IPS-15b (cell line): Measurements from ENCODE around the gene DUSP16.
A peak's percentile ranks its signal among the peaks of the same experiment; 100 is the strongest.
"Not testable (repeated sequence)": the region's sequence is repeated elsewhere in the genome, so short reads cannot be mapped to it uniquely, and the experiment has no call there.

Experiments
- H3K27me3 ChIP-seq: one replicate; pipeline ENCODE4 v1.6.1; 2013; ENCODE audit warnings: low read length; ENCODE audit not compliant: control insufficient read depth, insufficient read depth
- H3K36me3 ChIP-seq: one replicate; pipeline ENCODE4 v1.6.1; 2013; ENCODE audit warnings: low read length; ENCODE audit not compliant: control insufficient read depth, insufficient read depth
- H3K4me1 ChIP-seq: one replicate; pipeline ENCODE4 v1.6.1; 2013; ENCODE audit warnings: mild to moderate bottlenecking, low read length; ENCODE audit not compliant: control insufficient read depth, insufficient read depth
- H3K4me3 ChIP-seq: one replicate; pipeline ENCODE4 v1.5.1; 2013; ENCODE audit warnings: low read depth, low read length
- H3K9ac ChIP-seq: one replicate; pipeline ENCODE4 v1.6.1; 2013; ENCODE audit warnings: low read depth, mild to moderate bottlenecking, low read length
- H3K9me3 ChIP-seq: one replicate; pipeline ENCODE4 v1.6.1; 2013; ENCODE audit warnings: mild to moderate bottlenecking, low read length; ENCODE audit not compliant: control insufficient read depth, insufficient read depth

The DUSP16 gene

GRCh38 chr12:12582193-12582881 lies 19.7 kb upstream of the DUSP16 start:
- H3K9me3 ChIP-seq: no peaks in the 10 kb centered on the region
- H3K4me1 ChIP-seq: no peaks in the 10 kb centered on the region
- no peaks in the 10 kb centered on the region for H3K27me3 ChIP-seq
- no peaks in the 10 kb centered on the region for H3K36me3 ChIP-seq
- H3K4me3 ChIP-seq: no peak overlapping the region
- H3K9ac ChIP-seq: no peak overlapping the region

- H3K9me3 ChIP-seq, H3K4me1 ChIP-seq, H3K27me3 ChIP-seq, H3K9ac ChIP-seq, H3K36me3 ChIP-seq, H3K4me3 ChIP-seq: not testable (repeated sequence)
Observed at GRCh38 chr12:12580716-12581115, 18.1 kb upstream of the DUSP16 start.

DNA sequence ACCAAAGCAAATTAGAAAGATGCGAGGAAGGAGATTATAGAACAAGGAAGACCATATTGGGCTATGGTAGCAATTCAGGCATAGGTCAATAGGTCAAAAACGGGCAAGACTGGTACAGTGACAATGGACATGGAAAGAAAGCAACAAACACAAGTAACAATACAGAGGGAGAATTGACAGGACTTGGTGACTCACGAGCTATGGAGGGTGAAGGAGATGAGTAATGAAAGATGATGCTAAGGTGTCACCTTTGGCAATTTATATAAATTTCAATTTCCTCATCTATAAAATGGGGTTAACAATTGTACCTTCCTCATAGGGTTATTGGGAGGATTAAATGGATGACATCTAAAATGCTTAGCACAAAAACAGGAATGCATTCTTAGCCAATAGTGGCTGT lies 15.1 kb upstream of the DUSP16 start:
- H3K9ac ChIP-seq: no peak overlapping the region
- H3K36me3 ChIP-seq: no peaks in the 10 kb centered on the region
- H3K9me3 ChIP-seq: no peaks in the 10 kb centered on the region
- H3K27me3 ChIP-seq: no peaks in the 10 kb centered on the region
- H3K4me3 ChIP-seq: no peak overlapping the region
- no peaks in the 10 kb centered on the region for H3K4me1 ChIP-seq

GRCh38 chr12:12572659-12573058 lies 10.0 kb upstream of the DUSP16 start:
- Histone ChIP-seq H3K9ac (no peak overlapping the region), H3K36me3 (no peaks in the 10 kb centered on the region), H3K9me3 (no peaks in the 10 kb centered on the region)

GRCh38 chr12:12565971-12566370 lies 3.3 kb upstream of the DUSP16 start:
- not testable (repeated sequence) for H3K4me1 ChIP-seq, H3K36me3 ChIP-seq, H3K4me3 ChIP-seq, H3K27me3 ChIP-seq, H3K9me3 ChIP-seq, H3K9ac ChIP-seq

More at GRCh38 chr12:12572659-12573058, 10.0 kb upstream of the DUSP16 start:
- no peak overlapping the region for H3K4me3 ChIP-seq
- H3K4me1 ChIP-seq: no peaks in the 10 kb centered on the region
- no peaks in the 10 kb centered on the region for H3K27me3 ChIP-seq

DNA sequence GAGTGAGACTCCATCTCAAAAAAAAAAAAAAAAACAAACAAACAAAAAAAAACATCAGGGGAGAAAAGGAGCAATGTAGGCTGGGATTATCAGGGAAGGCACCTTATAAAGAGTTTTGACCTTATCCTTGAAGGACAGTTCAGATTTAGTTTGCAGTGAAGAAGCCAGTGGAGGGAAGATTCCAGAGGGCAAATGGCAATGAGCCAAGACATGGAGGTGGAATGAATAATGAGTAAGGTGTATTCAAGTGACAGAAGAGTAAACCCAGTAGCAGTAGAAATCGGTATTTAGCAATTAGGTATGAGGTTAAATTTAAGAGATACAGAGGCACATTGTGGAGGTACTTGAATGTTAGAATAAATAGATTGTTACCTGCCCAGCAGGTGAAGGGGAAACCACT lies 2.2 kb upstream of the DUSP16 start:
- no peaks in the 10 kb centered on the region for H3K27me3 ChIP-seq
- H3K4me1 ChIP-seq: peaks cover 10% of the 10 kb centered on the region
- H3K9me3 ChIP-seq: no peaks in the 10 kb centered on the region
- H3K4me3 ChIP-seq: no peak overlapping the region
- no peaks in the 10 kb centered on the region for H3K36me3 ChIP-seq
- H3K9ac ChIP-seq: no peak overlapping the region

- Histone ChIP-seq H3K9ac (peak overlapping the region; percentile 47), H3K4me1 (peaks cover 20% of the 10 kb centered on the region), H3K27me3 (no peaks in the 10 kb centered on the region), H3K9me3 (no peaks in the 10 kb centered on the region), H3K4me3 (peak overlapping the region; percentile 88), H3K36me3 (no peaks in the 10 kb centered on the region)
Observed at GRCh38 chr12:12563290-12563928, 746 bp upstream of the DUSP16 start.

DNA sequence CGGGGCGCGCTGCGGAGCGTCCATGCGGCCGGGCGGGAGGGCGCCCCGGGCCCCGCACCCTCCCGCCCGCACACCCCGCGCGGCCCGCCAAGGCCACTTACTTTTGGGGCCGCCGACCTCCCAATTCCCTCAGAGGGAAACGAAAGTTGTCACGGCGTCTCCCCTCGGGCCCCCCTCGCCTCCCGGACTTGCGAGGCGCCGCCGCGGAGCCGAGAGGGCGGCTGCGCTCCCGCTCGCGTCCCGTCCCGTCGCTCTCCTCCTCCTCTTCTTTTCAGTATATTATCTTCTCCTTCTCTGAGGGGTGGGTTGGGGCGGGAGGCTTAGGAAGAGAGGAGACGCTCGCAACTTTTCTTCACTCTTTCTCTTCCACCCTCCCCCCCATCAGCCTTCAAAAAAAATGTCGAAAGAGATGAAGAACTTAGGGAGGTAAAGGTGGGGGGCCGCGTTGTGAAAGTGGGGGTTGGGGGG lies 613 bp downstream of the DUSP16 start:
- H3K4me1 ChIP-seq: peaks cover 30% of the 10 kb centered on the region
- peak overlapping the region; percentile 88 for H3K4me3 ChIP-seq
- H3K9me3 ChIP-seq: no peaks in the 10 kb centered on the region
- no peaks in the 10 kb centered on the region for H3K36me3 ChIP-seq
- H3K9ac ChIP-seq: peak overlapping the region; percentile 91
- H3K27me3 ChIP-seq: no peaks in the 10 kb centered on the region

DNA sequence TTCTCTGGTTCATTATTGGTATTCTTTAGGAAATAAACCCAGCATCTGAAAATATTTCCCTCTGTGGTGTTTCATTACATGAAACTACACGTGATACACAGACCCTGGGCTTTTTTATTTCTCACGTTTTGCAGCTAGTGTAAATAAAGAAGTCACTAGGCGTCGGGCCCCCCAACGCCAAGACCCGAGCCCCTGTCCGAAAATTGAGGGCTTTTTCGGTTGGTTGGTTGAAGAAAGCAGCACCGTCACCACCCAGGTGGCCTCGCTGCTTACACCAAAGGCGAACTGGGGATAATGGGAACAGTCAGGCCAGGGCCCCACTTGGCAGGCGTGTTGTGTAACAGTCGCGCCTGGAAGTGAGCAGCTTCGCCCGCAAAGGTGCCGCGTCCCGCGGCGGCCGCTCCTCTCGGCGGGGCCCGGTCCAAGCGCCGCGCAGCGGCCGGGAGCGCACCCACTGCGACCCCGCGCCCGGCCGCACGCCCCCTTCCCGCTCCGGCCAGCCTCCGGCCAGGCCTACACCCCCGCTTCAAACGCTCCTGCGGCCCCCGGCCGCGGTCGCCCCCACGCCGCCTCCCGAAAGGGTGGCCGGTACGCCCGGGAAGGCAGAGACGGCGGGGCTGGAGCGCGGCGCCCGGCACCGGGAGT lies 1.2 kb downstream of the DUSP16 start:
- Histone ChIP-seq H3K27me3 (no peaks in the 10 kb centered on the region), H3K4me1 (peaks cover 33% of the 10 kb centered on the region), H3K9me3 (no peaks in the 10 kb centered on the region), H3K4me3 (peak overlapping the region; percentile 88), H3K9ac (peak overlapping the region; percentile 91), H3K36me3 (no peaks in the 10 kb centered on the region)

DNA sequence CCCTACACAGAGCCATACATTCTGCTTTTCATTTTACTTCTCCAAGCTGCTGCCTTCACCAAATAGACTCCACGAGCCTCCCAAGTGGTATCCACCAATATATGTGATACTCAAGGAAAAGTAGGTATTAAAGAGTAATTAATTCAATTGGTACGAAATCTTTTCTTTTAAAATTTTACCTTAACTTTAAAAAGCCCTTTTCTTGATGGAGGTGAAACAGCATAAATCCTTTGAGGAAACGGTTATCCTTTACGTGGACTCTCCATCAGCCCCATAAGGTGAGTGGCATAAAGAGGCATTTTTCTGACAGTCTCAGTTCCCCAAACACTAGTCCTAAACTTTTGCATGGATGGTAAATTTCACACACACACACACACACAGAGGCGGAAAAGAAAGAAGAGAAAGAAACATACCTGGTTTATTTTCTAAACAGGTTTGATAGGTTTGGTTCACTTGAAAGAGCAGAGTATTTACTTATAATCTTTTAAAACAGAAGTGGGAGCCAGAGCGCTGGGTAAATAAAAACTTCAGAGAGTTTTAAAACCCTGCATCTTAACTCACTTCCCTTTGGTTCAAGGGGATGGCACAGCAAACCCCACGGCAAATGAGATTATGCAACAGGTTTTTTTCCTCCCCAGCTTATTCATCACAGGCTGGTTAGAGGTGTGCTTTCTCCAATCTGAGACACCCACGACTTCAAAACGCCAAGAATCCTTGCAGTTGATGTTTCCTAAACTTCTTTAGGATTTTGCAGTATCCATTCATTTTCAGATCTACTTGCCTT lies 1.9 kb downstream of the DUSP16 start:
- H3K4me3 ChIP-seq: peak overlapping the region; percentile 88
- H3K27me3 ChIP-seq: no peaks in the 10 kb centered on the region
- H3K36me3 ChIP-seq: no peaks in the 10 kb centered on the region
- H3K9me3 ChIP-seq: no peaks in the 10 kb centered on the region
- peak overlapping the region; percentile 91 for H3K9ac ChIP-seq
- H3K4me1 ChIP-seq: peaks cover 33% of the 10 kb centered on the region

GRCh38 chr12:12559719-12560296 lies 2.9 kb downstream of the DUSP16 start:
- Histone ChIP-seq H3K9ac (peak overlapping the region; percentile 91), H3K9me3 (no peaks in the 10 kb centered on the region), H3K4me3 (peak overlapping the region; percentile 88), H3K4me1 (peaks cover 33% of the 10 kb centered on the region), H3K36me3 (no peaks in the 10 kb centered on the region), H3K27me3 (no peaks in the 10 kb centered on the region)
